ACC112 (cell line): ENCODE data around the gene CYP27A1.

Experiments used
- H2AFZ ChIP-seq: fragments of 200-600 bp; sonication (generic); one replicate; pipeline ENCODE4 v1.6.0; 2017; ENCODE audit warnings: antibody characterized with exemption, low read length; ENCODE audit not compliant: unreplicated experiment
- H3K27ac ChIP-seq: fragments of 200-600 bp; sonication (generic); 2 replicates; pipeline ENCODE4 v1.5.1; 2014; ENCODE audit warnings: low read depth, mild to moderate bottlenecking, antibody characterized with exemption, low read length, moderate library complexity
- H3K27me3 ChIP-seq: fragments of 200-600 bp; sonication (generic); 2 replicates; pipeline ENCODE4 v1.6.1; 2014; ENCODE audit warnings: mild to moderate bottlenecking, antibody characterized with exemption, low read length, moderate library complexity, mixed read lengths; ENCODE audit not compliant: insufficient read depth
- H3K36me3 ChIP-seq: fragments of 200-600 bp; sonication (generic); 2 replicates; pipeline ENCODE4 v1.6.1; 2016; ENCODE audit warnings: mild to moderate bottlenecking, antibody characterized with exemption, low read length, moderate library complexity, mixed read lengths; ENCODE audit not compliant: insufficient read depth
- H3K4me1 ChIP-seq: fragments of 200-600 bp; sonication (generic); one replicate; pipeline ENCODE4 v1.6.1; 2016; ENCODE audit warnings: low read length, mixed read lengths; ENCODE audit not compliant: insufficient read depth, unreplicated experiment, control insufficient read depth
- H3K4me3 ChIP-seq: fragments of 200-600 bp; sonication (generic); 2 replicates; pipeline ENCODE4 v1.5.1; 2014; ENCODE audit warnings: mild to moderate bottlenecking, low read depth, low read length
- H3K79me2 ChIP-seq: fragments of 200-600 bp; sonication (generic); one replicate; pipeline ENCODE4 v1.6.0; 2016; ENCODE audit warnings: low read length; ENCODE audit not compliant: control insufficient read depth, unreplicated experiment, insufficient read depth

The CYP27A1 gene

GRCh38 chr2:218850796-218851195, 68.8 kb downstream of the CYP27A1 start:
- H3K36me3 ChIP-seq, result no peaks in the 10 kb centered on the region
- no peak overlapping the region for H3K4me3 ChIP-seq
- no peak overlapping the region for H3K27ac ChIP-seq
- H3K4me1 ChIP-seq, result peaks cover 6% of the 10 kb centered on the region
- H3K79me2 ChIP-seq, result no peaks in the 10 kb centered on the region
- H2AFZ ChIP-seq, result no peak overlapping the region
- peaks cover 10% of the 10 kb centered on the region for H3K27me3 ChIP-seq

GRCh38 chr2:218851286-218851685, 69.3 kb downstream of the CYP27A1 start:
- peaks cover 6% of the 10 kb centered on the region for H3K4me1 ChIP-seq
- H3K36me3 ChIP-seq, result no peaks in the 10 kb centered on the region
- H3K79me2 ChIP-seq, result no peaks in the 10 kb centered on the region
- H3K27me3 ChIP-seq, result peaks cover 14% of the 10 kb centered on the region
- H3K4me3 ChIP-seq, result no peak overlapping the region
- H2AFZ ChIP-seq, result no peak overlapping the region
- no peak overlapping the region for H3K27ac ChIP-seq

- Histone ChIP-seq H2AFZ (no peak overlapping the region), H3K36me3 (no peaks in the 10 kb centered on the region), H3K4me1 (peaks cover 6% of the 10 kb centered on the region), H3K27me3 (peaks cover 26% of the 10 kb centered on the region), H3K27ac (no peak overlapping the region), H3K4me3 (no peak overlapping the region), H3K79me2 (no peaks in the 10 kb centered on the region)
These were observed 71.1 kb downstream of the CYP27A1 start for GRCh38 chr2:218852911-218853667.

GRCh38 chr2:218853766-218854165, 71.8 kb downstream of the CYP27A1 start:
- Histone ChIP-seq H3K27me3 (peaks cover 33% of the 10 kb centered on the region), H2AFZ (no peak overlapping the region)

GRCh38 chr2:218854860-218855259, 72.9 kb downstream of the CYP27A1 start:
- Histone ChIP-seq H3K27me3 (peaks cover 41% of the 10 kb centered on the region), H2AFZ (no peak overlapping the region)

More at GRCh38 chr2:218853766-218854165, 71.8 kb downstream of the CYP27A1 start:
- no peak overlapping the region for H3K4me3 ChIP-seq
- no peaks in the 10 kb centered on the region for H3K79me2 ChIP-seq
- peaks cover 6% of the 10 kb centered on the region for H3K4me1 ChIP-seq
- H3K36me3 ChIP-seq, result no peaks in the 10 kb centered on the region
- H3K27ac ChIP-seq, result no peak overlapping the region

GRCh38 chr2:218855305-218856166, 73.6 kb downstream of the CYP27A1 start:
- H3K27me3 ChIP-seq, result peaks cover 48% of the 10 kb centered on the region

More at GRCh38 chr2:218854860-218855259, 72.9 kb downstream of the CYP27A1 start:
- no peak overlapping the region for H3K27ac ChIP-seq
- no peaks in the 10 kb centered on the region for H3K79me2 ChIP-seq
- no peaks in the 10 kb centered on the region for H3K36me3 ChIP-seq
- peaks cover 6% of the 10 kb centered on the region for H3K4me1 ChIP-seq
- no peak overlapping the region for H3K4me3 ChIP-seq

GRCh38 chr2:218856167-218856895, 74.4 kb downstream of the CYP27A1 start:
- Histone ChIP-seq H3K27ac (no peak overlapping the region), H2AFZ (no peak overlapping the region), H3K27me3 (peaks cover 56% of the 10 kb centered on the region), H3K36me3 (no peaks in the 10 kb centered on the region), H3K4me1 (peaks cover 6% of the 10 kb centered on the region), H3K79me2 (no peaks in the 10 kb centered on the region), H3K4me3 (no peak overlapping the region)

More at GRCh38 chr2:218855305-218856166, 73.6 kb downstream of the CYP27A1 start:
- Histone ChIP-seq H2AFZ (no peak overlapping the region), H3K36me3 (no peaks in the 10 kb centered on the region), H3K4me3 (no peak overlapping the region), H3K4me1 (peaks cover 6% of the 10 kb centered on the region), H3K27ac (no peak overlapping the region), H3K79me2 (no peaks in the 10 kb centered on the region)

GRCh38 chr2:218856896-218857243, 74.9 kb downstream of the CYP27A1 start:
- no peak overlapping the region for H3K4me3 ChIP-seq
- no peak overlapping the region for H2AFZ ChIP-seq
- no peaks in the 10 kb centered on the region for H3K79me2 ChIP-seq
- H3K4me1 ChIP-seq, result peaks cover 6% of the 10 kb centered on the region
- H3K36me3 ChIP-seq, result no peaks in the 10 kb centered on the region
- peaks cover 61% of the 10 kb centered on the region for H3K27me3 ChIP-seq
- no peak overlapping the region for H3K27ac ChIP-seq

GRCh38 chr2:218857371-218858137, 75.6 kb downstream of the CYP27A1 start:
- Histone ChIP-seq H2AFZ (no peak overlapping the region), H3K79me2 (no peaks in the 10 kb centered on the region), H3K4me1 (peaks cover 6% of the 10 kb centered on the region), H3K4me3 (no peak overlapping the region), H3K27me3 (peaks cover 63% of the 10 kb centered on the region), H3K27ac (no peak overlapping the region), H3K36me3 (no peaks in the 10 kb centered on the region)

- Histone ChIP-seq H3K36me3 (no peaks in the 10 kb centered on the region), H3K4me3 (no peak overlapping the region), H2AFZ (no peak overlapping the region), H3K79me2 (no peaks in the 10 kb centered on the region), H3K27me3 (peaks cover 66% of the 10 kb centered on the region), H3K4me1 (peaks cover 6% of the 10 kb centered on the region), H3K27ac (no peak overlapping the region)
These were observed 76.1 kb downstream of the CYP27A1 start for GRCh38 chr2:218858138-218858445.
